ENCODE results near the gene ITPR1.
A peak's percentile ranks its signal among the peaks of the same experiment; 100 is the strongest.

Gene ITPR1

GRCh38 chr3:4655145-4656045 is 162.2 kb downstream of the ITPR1 start:
- no peak for DNase-seq

DNA sequence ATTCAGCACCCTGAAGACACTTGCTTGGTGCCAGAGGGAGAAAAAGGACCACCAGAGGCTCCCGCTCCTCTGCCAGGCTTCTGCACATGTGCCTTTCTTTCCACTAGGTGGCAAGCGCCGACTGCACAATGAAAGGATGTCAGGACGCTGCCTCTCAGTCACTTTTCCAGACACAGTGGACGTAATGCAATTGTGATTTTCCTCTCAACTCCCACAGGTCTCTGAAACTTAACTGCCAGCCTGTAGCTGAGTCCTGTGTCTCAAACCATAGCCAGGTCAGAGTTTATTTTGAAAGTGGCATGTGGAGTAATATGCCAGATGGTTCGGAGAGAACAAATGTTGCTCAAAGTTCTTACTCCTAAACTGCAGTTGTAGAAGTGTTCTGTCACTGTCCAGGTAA is 162.9 kb downstream of the ITPR1 start:
- peak; percentile 24 for DNase-seq

DNA sequence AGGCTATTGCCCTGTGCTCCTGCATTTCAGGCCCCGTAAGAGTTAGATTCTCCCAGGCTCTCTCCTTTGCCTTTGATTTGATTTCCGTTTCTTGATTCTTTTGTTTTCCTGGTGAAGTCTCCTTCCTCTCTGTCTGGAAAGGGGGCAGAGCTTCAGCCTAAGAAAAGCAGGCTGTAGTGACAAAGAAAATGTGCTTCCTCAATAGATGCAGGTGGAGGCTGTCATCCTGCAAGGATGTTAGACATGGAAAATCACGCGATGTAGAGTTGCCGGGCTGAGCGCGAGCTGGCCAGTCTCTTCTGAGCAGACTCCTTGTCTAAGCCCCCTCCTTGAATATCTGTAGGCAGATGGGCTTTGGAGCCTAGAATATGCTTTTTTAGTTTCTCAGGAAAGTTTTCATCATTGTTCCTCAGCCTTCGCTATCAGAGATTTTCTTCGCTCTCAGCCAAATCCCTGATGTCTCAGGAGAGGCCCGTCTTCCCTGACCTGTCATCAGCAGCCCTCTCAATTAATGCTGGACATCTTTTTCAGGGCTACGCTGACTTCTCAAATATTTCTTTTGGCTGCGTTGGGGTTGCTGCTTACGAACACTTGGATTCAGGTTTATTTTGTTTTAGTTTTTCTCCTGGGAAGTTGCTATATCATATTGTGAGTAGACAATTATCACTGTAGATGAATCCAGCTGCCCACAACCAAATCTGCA is 163.6 kb downstream of the ITPR1 start:
- no peak for DNase-seq

GRCh38 chr3:4660936-4661335 is 167.8 kb downstream of the ITPR1 start:
- DNase-seq = no peak

- no peak for DNase-seq
Measured at GRCh38 chr3:4664412-4664811, 171.3 kb downstream of the ITPR1 start.

GRCh38 chr3:4665197-4665596 is 172.0 kb downstream of the ITPR1 start:
- DNase-seq = no peak

GRCh38 chr3:4666071-4666470 is 172.9 kb downstream of the ITPR1 start:
- no peak for DNase-seq

DNA sequence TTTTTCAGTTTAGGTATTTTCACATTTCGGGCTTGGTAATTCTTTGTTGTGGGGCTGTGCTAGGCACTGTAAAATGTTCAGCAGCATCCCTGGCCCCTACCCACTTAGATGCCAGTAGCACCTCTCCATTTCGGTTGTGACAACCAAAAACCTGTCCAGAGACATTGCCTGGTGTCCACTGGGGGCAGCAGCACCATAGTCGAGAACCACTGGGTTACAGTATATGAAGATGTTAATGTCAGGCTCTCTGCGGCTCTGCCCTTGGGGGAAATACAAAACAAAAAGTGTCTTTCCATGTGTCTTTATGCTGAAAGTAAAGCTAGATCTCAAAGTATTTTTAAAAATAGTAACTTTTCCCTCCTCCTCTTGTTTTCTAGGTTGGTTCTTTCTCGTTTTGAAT is 177.2 kb downstream of the ITPR1 start:
- DNase-seq = peak; percentile 20

GRCh38 chr3:4672725-4673275 is 179.7 kb downstream of the ITPR1 start:
- DNase-seq = no peak

GRCh38 chr3:4674216-4674615 is 181.1 kb downstream of the ITPR1 start:
- DNase-seq = no peak

- DNase-seq = no peak
Measured at GRCh38 chr3:4675704-4676103, 182.6 kb downstream of the ITPR1 start.

GRCh38 chr3:4678320-4678719 is 185.2 kb downstream of the ITPR1 start:
- DNase-seq = no peak

DNA sequence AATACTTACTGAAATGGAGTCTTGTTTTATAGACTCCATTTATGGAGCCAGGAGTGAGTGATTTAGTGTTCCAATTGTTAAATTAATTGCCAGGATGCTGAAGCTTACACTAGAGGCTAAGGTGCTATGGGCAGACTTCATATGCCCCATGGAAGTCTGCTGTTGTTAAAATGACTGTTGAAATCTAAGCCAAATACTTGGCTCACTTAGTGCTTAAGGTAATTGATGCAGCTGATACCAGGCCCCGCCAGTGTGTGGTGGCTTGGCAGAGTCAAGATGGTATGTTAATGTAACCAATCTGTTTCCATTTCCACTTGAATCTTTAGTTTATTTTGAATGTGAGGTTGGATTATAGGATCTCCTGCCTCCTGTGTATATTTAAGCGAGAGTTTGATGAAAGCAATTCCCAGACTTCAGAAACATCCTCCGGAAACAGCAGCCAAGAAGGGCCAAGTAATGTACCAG is 187.1 kb downstream of the ITPR1 start:
- no peak for DNase-seq

- DNase-seq = no peak
Measured at GRCh38 chr3:4680871-4681300, 187.7 kb downstream of the ITPR1 start.

GRCh38 chr3:4681301-4681700 is 188.2 kb downstream of the ITPR1 start:
- no peak for DNase-seq

DNA sequence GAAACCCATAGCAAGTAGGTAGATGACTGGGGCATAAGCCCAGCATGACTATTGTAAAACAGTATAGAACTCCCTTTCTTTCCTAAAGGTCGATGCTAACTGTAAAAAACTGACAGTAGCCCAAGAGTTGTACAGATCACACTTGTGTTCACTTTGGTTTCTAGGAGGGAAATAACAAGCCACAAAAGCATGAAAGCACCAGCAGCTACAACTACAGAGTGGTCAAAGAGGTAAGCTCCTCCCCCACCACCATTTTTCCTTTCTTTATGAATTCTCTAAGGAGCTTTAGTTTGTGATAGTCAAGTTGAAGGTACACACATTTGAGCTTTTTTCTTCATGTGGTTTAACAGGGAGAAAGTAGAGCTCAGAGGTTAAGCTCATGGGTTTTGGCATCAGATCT is 191.0 kb downstream of the ITPR1 start:
- DNase-seq = no peak

- no peak for DNase-seq
Measured at GRCh38 chr3:4684976-4685375, 191.8 kb downstream of the ITPR1 start.

- DNase-seq = no peak
Measured at GRCh38 chr3:4685673-4686345, 192.7 kb downstream of the ITPR1 start.

DNA sequence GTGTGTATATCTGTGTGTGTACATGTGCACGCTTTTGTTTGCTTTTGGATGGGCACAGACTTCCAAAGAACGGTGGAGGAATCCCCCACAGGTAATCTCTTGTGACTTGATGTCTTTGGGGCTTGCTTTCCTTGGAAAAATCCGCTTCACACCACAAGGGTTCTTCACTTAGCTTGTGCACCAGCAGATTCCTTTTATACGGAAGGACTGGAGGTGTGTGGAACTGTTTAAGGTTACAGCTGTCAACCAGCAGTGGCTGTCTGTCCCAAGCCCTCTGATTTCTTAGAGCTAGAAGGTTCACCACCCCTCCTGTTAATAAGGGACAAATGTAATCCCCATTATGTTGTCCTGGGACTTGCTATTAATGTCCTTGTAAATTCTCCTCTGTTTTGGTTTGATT is 193.5 kb downstream of the ITPR1 start:
- DNase-seq = no peak

DNA sequence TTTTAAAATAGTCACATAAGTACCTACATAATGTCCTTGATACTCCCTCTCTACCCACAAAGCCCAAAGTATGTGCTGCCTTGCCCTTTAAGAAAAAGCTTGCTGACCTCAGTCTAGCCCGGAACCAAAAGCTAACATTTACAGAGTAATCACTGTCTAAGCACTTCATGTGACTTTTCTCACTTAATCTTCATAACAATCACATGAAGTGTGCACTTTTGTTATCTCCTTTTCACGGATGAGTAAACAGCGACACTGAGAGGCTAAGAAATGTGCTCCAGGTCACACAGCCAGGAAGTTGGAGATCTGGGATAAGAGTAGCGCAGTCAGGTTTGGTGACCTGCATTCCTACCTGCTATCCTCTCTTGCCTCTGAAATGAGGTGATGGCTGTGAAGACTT is 194.0 kb downstream of the ITPR1 start:
- no peak for DNase-seq

- no peak for DNase-seq
Measured at GRCh38 chr3:4687596-4687995, 194.4 kb downstream of the ITPR1 start.

- DNase-seq = no peak
Measured at GRCh38 chr3:4688411-4688810, 195.3 kb downstream of the ITPR1 start.

GRCh38 chr3:4689021-4689420 is 195.9 kb downstream of the ITPR1 start:
- no peak for DNase-seq
